HG03095 (cell line): ENCODE measurements around the gene ADRM1.

Experiments
- ATAC-seq: cut with Tn5 transposase; IDR thresholded peaks from one replicate; pipeline ENCODE4 v1.9.1; 2021; ENCODE audit warnings: moderate library complexity; ENCODE audit not compliant: unreplicated experiment

Gene ADRM1

DNA sequence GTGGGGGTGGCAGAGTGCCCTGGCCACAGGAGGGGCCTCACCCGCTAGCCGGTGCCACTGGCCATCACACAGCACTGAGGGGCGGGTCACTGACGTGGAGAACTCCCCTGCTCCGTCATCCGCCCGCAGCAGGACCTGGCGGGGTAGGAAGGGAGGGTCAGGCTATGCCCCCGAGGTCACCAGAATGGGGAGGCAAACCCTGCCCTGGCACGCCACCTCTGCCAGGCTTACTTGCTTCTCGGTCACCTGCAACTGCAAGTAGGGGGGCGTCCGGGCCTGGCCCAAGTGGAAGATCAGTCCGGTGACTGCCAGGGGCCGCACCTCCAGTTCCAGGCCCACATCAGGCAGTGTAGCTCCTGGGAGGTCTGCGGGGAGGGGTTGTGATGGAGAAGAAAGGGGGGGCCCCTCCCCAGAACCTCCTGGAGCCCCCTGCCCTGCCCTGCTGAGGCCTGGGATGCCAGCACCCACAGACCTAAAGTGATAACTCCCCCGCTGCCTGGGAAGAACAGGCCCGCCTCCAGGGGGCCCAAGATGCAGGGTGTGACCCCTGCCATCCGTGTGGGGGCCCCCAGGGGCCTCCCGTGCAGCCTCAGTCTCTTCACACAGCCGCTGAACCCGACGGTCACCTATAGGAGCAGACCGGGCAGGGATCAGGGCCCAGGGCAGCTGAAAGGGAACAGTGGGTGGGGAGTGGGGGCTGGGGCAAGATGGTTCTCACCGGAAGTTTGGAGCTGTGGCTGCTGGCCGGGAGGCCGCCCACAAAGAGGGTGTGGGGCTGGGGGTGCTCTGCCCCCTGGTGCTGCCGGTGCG lies 7.4 kb downstream of the ADRM1 start:
- ATAC-seq = no peak

DNA sequence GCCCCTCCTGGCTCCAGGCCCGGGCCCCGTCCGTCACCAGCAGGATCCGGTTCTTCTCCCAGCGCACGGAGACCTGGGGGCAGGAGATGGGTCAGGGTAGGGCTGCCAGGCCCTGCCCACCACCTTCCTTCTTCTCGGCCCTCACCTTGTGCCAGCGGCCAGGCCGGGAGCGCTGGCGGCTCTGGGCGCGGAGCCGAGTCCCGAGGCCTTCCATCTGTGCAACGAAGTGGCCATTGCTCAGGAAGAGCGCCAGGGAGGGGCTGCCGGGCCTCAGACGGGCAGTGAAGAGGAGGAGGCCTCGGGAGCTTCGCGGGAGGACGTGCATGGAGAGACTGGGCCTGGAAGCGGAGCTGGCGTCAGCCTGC lies 7.9 kb downstream of the ADRM1 start:
- ATAC-seq = no peak

- ATAC-seq = no peak
Measured at GRCh38 chr20:62311150-62311549, 8.4 kb downstream of the ADRM1 start.

DNA sequence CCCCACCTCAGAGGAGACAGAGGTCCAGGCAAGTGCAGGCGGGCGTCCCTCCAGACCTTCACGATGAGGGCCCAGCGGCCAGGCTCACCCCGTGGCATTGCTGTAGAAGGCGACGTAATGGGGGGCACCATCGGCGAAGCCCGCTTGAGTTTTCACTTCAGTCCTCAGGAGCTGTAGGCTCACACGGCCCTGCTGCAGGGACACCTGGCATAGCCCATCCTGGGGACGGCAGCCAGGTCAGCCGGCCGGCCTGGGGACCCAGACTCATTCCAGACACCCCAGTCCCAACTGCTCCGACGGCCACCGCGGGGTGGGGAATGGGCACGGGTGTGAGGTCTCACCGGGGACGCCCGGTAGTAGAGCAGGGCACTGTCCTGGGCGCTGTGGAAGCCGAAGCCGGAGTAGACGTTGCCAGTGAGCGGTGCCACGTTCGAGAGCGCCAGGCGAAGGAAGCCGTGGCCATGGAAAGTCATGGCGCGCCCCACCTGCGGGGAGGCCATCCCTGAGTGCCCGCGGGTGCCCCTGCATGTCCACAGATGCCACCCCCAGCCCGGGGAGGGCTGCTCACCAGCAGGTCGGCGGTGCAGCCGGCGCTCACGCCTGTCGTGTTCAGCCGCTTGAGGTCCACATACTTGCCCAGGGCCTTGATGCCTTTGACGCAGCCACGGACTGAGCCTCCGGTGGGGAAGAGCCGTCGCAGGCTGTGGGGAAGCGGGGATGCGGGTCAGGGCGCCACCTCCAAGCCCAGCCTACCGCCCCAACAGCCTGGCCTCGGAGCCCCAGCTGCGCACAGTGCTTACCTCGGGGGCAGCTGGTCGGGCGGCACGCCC lies 9.2 kb downstream of the ADRM1 start:
- ATAC-seq = no peak

- no peak for ATAC-seq
Measured at GRCh38 chr20:62312662-62312977, 9.8 kb downstream of the ADRM1 start.

DNA sequence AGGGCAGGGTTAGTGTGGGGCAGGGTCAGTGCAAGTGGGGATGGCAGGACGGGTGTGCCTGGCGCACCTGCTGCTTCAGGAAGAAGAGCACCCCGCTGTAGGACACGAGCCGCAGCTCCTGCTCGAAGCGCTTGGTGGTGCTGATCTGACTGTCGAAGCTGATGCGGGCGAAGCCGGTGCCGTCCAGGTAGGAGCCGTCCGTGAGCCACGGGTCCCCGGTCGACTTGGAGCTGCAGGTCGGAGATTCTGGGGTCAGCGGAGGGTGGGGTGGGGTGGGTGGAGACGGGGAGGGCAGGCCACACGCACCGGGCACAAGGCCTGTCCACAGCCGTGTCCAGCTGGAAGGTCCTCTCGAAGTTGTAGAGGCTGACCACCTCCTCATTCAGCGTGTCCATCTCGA lies 10.2 kb downstream of the ADRM1 start:
- ATAC-seq = no peak

GRCh38 chr20:62313460-62314338 lies 10.9 kb downstream of the ADRM1 start:
- no peak for ATAC-seq

DNA sequence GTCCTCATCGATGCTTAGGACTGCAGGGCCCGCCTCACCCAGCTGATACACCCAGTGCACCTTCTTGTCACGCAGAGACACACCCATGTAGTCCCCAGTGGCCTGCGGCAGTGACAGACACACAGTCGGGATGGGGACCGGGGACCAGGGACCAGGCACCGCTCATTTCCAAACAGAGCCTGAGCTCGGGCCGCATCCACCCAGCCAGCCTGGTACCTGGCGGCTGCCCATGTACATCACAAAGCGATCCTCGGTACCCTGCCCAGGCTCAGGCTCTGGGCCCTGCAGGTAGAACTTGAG lies 11.5 kb downstream of the ADRM1 start:
- ATAC-seq = no peak

- ATAC-seq = no peak
Measured at GRCh38 chr20:62314711-62315302, 12.0 kb downstream of the ADRM1 start.

- no peak for ATAC-seq
Measured at GRCh38 chr20:62315773-62316172, 13.0 kb downstream of the ADRM1 start.

DNA sequence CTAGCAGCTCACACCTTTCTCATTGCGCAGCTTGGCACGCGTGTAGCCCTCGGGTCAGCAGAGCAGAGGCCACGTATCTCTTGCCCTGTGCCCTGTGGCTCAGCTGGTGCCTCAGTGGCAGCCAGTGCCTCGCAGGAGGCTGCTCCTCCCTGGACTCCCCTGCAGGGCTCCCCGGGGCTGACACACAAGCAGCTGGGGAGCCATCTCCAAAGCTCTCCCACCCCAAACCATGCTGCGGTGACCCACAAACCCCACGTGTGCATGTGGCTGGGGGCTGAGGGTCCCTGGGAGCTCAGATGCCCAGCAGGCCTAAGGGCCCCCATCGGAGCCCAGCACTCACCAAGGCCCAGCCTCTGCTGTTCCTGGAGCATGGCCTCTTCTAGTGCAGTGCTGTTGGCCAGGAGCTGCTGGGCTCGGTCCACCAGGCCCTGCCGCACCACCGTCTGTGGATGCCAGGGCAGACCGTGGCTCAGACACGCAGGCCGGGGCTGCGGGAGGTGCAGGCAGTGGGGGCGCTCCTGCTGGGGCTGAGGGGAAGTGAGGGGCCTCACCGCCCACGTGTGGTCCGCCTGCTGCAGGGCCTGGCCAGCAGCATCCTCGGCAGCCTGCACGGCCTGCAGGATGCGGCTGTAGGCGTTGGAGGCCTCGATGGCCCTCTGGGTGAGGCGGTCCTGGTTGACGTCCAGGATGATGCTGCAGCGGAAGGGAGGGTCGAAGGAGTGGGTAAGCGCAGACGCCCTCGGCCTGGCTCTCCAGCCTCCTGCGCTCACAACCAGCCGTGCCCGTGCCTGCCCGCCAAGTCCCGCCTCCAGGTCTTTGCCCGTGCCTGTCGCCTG lies 13.8 kb downstream of the ADRM1 start:
- no peak for ATAC-seq

- no peak for ATAC-seq
Measured at GRCh38 chr20:62317167-62317655, 14.4 kb downstream of the ADRM1 start.

DNA sequence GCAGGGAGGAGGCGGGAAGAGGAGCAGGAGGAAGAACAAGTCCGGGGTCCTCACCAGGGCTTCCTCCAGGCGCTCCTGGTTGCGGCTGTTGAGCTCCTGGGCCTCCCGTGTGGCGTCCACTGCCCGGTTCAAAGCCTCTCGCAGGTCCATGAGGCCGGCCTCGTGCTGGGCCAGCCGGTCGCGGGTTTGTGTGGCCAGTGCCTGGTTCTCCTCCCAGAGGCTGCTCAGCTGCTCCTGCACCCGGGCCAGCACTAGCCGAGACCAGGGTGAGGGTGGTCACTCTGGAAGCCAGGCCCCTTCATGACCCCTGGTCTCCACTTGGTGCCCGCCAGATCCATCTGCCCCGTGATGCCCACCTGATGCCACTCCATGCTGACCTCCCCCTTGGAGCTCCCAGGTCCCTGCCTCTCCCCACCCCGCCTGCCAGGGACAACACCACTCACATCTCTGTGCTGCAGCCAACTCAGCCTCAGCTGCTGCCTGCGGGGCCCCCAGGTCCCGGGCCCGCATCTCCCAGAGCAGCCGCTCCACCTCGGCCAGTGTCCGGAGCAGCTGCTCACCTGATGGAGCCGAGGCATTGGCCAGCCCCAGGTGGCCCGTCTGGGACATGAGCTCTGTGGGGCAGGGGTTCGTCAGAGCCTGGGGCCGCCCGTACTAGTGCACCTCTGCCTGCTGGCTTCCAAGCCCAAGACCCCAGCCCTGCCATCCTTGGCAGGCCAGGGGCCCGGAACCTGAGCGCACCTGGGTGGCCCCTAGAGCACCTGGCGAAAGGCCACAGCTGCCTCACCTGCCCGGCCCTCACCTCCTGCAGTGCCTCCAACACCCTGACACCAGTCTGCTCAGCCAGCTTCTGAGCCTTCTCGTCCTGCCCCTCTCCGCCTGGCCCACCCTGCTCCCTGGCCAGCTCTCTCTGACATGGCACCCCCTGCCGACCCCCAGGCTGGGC lies 15.9 kb downstream of the ADRM1 start:
- ATAC-seq = no peak

- no peak for ATAC-seq
Measured at GRCh38 chr20:62319346-62319909, 16.6 kb downstream of the ADRM1 start.

- no peak for ATAC-seq
Measured at GRCh38 chr20:62320581-62321354, 18.0 kb downstream of the ADRM1 start.

GRCh38 chr20:62321521-62321948 lies 18.7 kb downstream of the ADRM1 start:
- ATAC-seq = no peak

DNA sequence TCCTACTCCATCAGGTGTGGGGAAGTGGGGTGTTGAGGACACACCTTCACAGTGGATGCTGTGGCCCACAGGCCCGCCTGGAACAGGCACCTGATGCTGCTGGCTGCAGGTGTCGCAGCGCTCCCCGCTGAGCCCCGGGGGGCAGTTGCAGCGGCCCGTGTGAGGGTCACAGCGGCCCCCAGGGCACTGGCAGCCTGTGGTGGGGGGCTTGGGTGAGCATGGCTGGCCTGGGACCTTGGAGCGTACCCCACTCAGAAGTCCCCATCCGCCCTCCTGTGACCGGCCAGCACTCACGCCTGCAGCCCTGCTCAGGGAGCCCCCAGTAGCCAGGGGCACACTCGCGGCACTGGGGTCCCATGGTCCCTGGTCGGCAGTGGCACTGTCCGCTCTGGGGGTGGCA lies 19.2 kb downstream of the ADRM1 start:
- ATAC-seq = no peak

DNA sequence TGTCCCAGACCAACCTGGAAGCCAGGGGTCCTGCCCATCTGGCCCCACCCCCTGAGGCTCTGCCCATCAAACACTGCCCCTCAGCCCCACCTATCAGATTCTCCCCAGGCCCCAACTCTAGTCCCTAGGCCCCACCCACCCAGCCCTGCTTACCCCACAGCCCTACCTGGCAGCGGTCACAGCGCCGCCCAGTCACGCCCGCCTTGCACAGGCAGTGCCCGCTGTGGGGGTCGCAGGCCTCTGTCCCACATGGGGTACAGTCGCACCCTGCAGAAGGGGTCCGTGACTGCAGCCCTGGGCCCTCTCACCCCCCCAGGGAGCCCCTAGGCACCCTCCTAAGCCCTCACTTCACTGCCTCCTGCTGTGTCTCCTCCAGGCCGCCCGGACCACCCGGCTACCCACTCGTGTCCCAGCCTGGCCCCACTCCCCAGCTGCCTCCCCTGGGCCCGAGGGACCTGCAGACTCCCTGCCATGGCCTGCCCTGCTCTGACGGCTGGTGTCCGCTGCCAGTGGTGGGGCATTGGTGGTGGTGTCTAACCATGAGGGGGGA lies 19.8 kb downstream of the ADRM1 start:
- ATAC-seq = no peak
